ENCODE measurements around the gene GDPD1.

GDPD1 gene

GRCh38 chr17:59292174-59292523, 71.8 kb downstream of the GDPD1 start:
- no peak for DNase-seq (ENCODE audit: low read depth)
- no peak for TF ChIP-seq CTCF (IDR thresholded peaks at IDR 0.05; ENCODE audit: low read length, missing control alignments)
- H3K4me3 ChIP-seq (replicated peaks; ENCODE audit: low read depth, low read length) = no peak overlapping the region

- DNase-seq (ENCODE audit: low read depth) = no peak
- no peak overlapping the region for H3K4me3 ChIP-seq (replicated peaks; ENCODE audit: low read depth, low read length)
- TF ChIP-seq CTCF (IDR thresholded peaks at IDR 0.05; ENCODE audit: low read length, missing control alignments) = no peak
These were observed 75.9 kb downstream of the GDPD1 start for GRCh38 chr17:59296190-59296589.

- no peak for TF ChIP-seq CTCF (IDR thresholded peaks at IDR 0.05; ENCODE audit: low read length, missing control alignments)
- DNase-seq (ENCODE audit: low read depth) = peak; percentile 7
- no peak overlapping the region for H3K4me3 ChIP-seq (replicated peaks; ENCODE audit: low read depth, low read length)
These were observed 78.2 kb downstream of the GDPD1 start for GRCh38 chr17:59298521-59298920.

GRCh38 chr17:59299400-59300092, 79.2 kb downstream of the GDPD1 start:
- peak; percentile 20 for DNase-seq (ENCODE audit: low read depth)
- TF ChIP-seq CTCF (IDR thresholded peaks at IDR 0.05; ENCODE audit: low read length, missing control alignments) = no peak
- no peak overlapping the region for H3K4me3 ChIP-seq (replicated peaks; ENCODE audit: low read depth, low read length)

GRCh38 chr17:59300941-59301340, 80.6 kb downstream of the GDPD1 start:
- H3K4me3 ChIP-seq (replicated peaks; ENCODE audit: low read depth, low read length) = no peak overlapping the region
- no peak for TF ChIP-seq CTCF (IDR thresholded peaks at IDR 0.05; ENCODE audit: low read length, missing control alignments)
- DNase-seq (ENCODE audit: low read depth) = no peak

GRCh38 chr17:59304811-59305210, 84.5 kb downstream of the GDPD1 start:
- TF ChIP-seq CTCF (IDR thresholded peaks at IDR 0.05; ENCODE audit: low read length, missing control alignments) = no peak
- H3K4me3 ChIP-seq (replicated peaks; ENCODE audit: low read depth, low read length) = no peak overlapping the region
- DNase-seq (ENCODE audit: low read depth) = no peak

- no peak for DNase-seq (ENCODE audit: low read depth)
- no peak overlapping the region for H3K4me3 ChIP-seq (replicated peaks; ENCODE audit: low read depth, low read length)
- TF ChIP-seq CTCF (IDR thresholded peaks at IDR 0.05; ENCODE audit: low read length, missing control alignments) = no peak
These were observed 90.1 kb downstream of the GDPD1 start for GRCh38 chr17:59310263-59310920.
